GM23338 (cell line): Measurements from ENCODE around the gene GNAZ. TPM values are rescaled to one million over a fixed set of nuclear protein-coding genes. Genes with fewer than 3 reads are reported as not detected.

ENCODE experiments used
- ATAC-seq: fragments of 200-7000 bp; cut with Tn5 transposase; 3 replicates; pipeline ENCODE4 v1.9.1; 2020
- DNase-seq: peaks from one replicate; pipeline ENCODE4 v3.0.0-alpha.2; 2015; ENCODE audit warnings: low spot score
- H2AFZ ChIP-seq: fragments of 200-600 bp; sonication (generic); 2 replicates; pipeline ENCODE4 v1.8.0; 2016; ENCODE audit warnings: antibody characterized with exemption, mild to moderate bottlenecking, moderate library complexity
- H3F3A ChIP-seq: fragments of 200-600 bp; sonication (generic); replicated peaks from 2 replicates; pipeline ENCODE4 v1.8.0; 2017; ENCODE audit warnings: antibody characterized with exemption, mixed run types, low read depth
- H3K27ac ChIP-seq: fragments of 200-600 bp; sonication (generic); 2 replicates; pipeline ENCODE4 v1.6.1; 2016; ENCODE audit warnings: low read depth
- H3K27me3 ChIP-seq: fragments of 200-600 bp; sonication (generic); 2 replicates; pipeline ENCODE4 v1.8.0; 2016; ENCODE audit warnings: mild to moderate bottlenecking, mixed run types, moderate library complexity; ENCODE audit not compliant: insufficient read depth
- H3K36me3 ChIP-seq: fragments of 200-600 bp; sonication (generic); 2 replicates; pipeline ENCODE4 v1.8.0; 2016; ENCODE audit warnings: mild to moderate bottlenecking; ENCODE audit not compliant: insufficient read depth
- H3K4me1 ChIP-seq: fragments of 200-600 bp; sonication (generic); 2 replicates; pipeline ENCODE4 v1.8.0; 2016; ENCODE audit warnings: mild to moderate bottlenecking, moderate library complexity; ENCODE audit not compliant: insufficient read depth
- H3K4me2 ChIP-seq: fragments of 200-600 bp; sonication (generic); 2 replicates; pipeline ENCODE4 v1.7.1; 2017; ENCODE audit warnings: mixed run types
- H3K4me3 ChIP-seq: fragments of 200-600 bp; sonication (generic); 2 replicates; pipeline ENCODE4 v1.6.1; 2016; ENCODE audit warnings: mixed run types
- H3K79me2 ChIP-seq: fragments of 200-600 bp; sonication (generic); replicated peaks from 2 replicates; pipeline ENCODE4 v1.8.0; 2017; ENCODE audit warnings: mild to moderate bottlenecking; ENCODE audit not compliant: insufficient read depth
- H3K9me2 ChIP-seq: fragments of 200-600 bp; sonication (generic); 2 replicates; pipeline ENCODE4 v1.8.0; 2017; ENCODE audit not compliant: insufficient read depth
- H4K20me1 ChIP-seq: fragments of 200-600 bp; sonication (generic); replicated peaks from 2 replicates; pipeline ENCODE4 v1.8.0; 2017; ENCODE audit warnings: mild to moderate bottlenecking; ENCODE audit not compliant: insufficient read depth
- H3K27ac Mint-ChIP-seq: 2 replicates; pipeline ENCODE4 v1.8.0; 2020; ENCODE audit warnings: inconsistent platforms, mild to moderate bottlenecking, moderate library complexity, mixed read lengths
- H3K27me3 Mint-ChIP-seq: 3 replicates; pipeline ENCODE4 v1.8.0; 2022; ENCODE audit warnings: low read depth, mild to moderate bottlenecking, moderate library complexity, mixed read lengths, inconsistent platforms; ENCODE audit not compliant: insufficient read depth, poor library complexity
- H3K36me3 Mint-ChIP-seq: 3 replicates; pipeline ENCODE4 v1.8.0; 2021; ENCODE audit warnings: low read depth, mild to moderate bottlenecking, inconsistent platforms, moderate library complexity, mixed read lengths
- H3K4me1 Mint-ChIP-seq: 3 replicates; pipeline ENCODE4 v1.8.0; 2020; ENCODE audit warnings: mild to moderate bottlenecking, inconsistent platforms, mixed read lengths
- H3K4me3 Mint-ChIP-seq: 3 replicates; pipeline ENCODE4 v1.8.0; 2021; ENCODE audit warnings: moderate library complexity, mild to moderate bottlenecking, inconsistent platforms, mixed read lengths
- H3K9me3 Mint-ChIP-seq: 3 replicates; pipeline ENCODE4 v1.8.0; 2020; ENCODE audit warnings: moderate library complexity, mild to moderate bottlenecking, inconsistent platforms, mixed read lengths
- ETS1 ChIP-seq: IDR thresholded peaks from 2 replicates; pipeline ENCODE4 v1.6.1; 2016; ENCODE audit warnings: antibody characterized with exemption
- EZH2 ChIP-seq: fragments of 200-600 bp; sonication (generic); IDR thresholded peaks from one replicate; pipeline ENCODE4 v1.8.0; 2017; ENCODE audit warnings: antibody characterized with exemption, mild to moderate bottlenecking, low read depth; ENCODE audit not compliant: unreplicated experiment
- EZH2phosphoT487 ChIP-seq: fragments of 200-600 bp; sonication (generic); IDR thresholded peaks from one replicate; pipeline ENCODE4 v1.8.1; 2018; ENCODE audit warnings: antibody characterized with exemption; ENCODE audit not compliant: unreplicated experiment
- JUNB ChIP-seq: IDR thresholded peaks from one replicate; pipeline ENCODE4 v1.6.1; 2016; ENCODE audit warnings: antibody characterized with exemption; ENCODE audit not compliant: unreplicated experiment
- NANOG ChIP-seq: IDR thresholded peaks from 2 replicates; pipeline ENCODE4 v1.6.1; 2016; ENCODE audit warnings: antibody characterized with exemption, borderline replicate concordance
- POLR2AphosphoS5 ChIP-seq: IDR thresholded peaks from 2 replicates; pipeline ENCODE4 v1.6.1; 2016; ENCODE audit warnings: antibody characterized with exemption, low read depth
- STAT1 ChIP-seq: IDR thresholded peaks from one replicate; pipeline ENCODE4 v1.6.1; 2016; ENCODE audit warnings: antibody characterized with exemption; ENCODE audit not compliant: unreplicated experiment
- ZNF331 ChIP-seq: fragments of 250-450 bp; sonication (Bioruptor Pico); IDR thresholded peaks from 2 replicates; pipeline ENCODE4 v1.5.0; 2020; ENCODE audit warnings: low read depth, mild to moderate bottlenecking, moderate library complexity
- polyA plus RNA-seq: library from polyadenylated mRNA; unstranded; fragments of >200 nt; fragmentation: Nextera tagmentation; extraction: Ambion mirVana; gene quantifications from 2 replicates; pipeline ENCODE4 v1.2.1, GENCODE V29; 2016
- total RNA-seq: library from RNA; depleted of rRNA; stranded (reverse); fragments of >200 nt; shearing (Covaris generic); gene quantifications from 2 replicates; pipeline ENCODE4 v1.2.3, GENCODE V29; 2014
- TF ChIP-seq, protein P1 (sequence below), 2 experiments: fragments of 200-600 bp in 1 of 2; sonication (generic) in 1 of 2; conservative IDR thresholded peaks; 2 replicates each; pipeline versions ENCODE4 v1.5.1 to v1.6.1; 2016 to 2017; ENCODE audit warnings: antibody characterized with exemption in 2 of 2, low read depth in 2 of 2, mild to moderate bottlenecking in 2 of 2, moderate library complexity in 1 of 2
- TF ChIP-seq, protein P2 (sequence below): IDR thresholded peaks from one replicate; pipeline ENCODE4 v1.6.1; 2018; ENCODE audit warnings: antibody characterized with exemption; ENCODE audit not compliant: unreplicated experiment

Gene GNAZ
- total and polyA plus RNA-seq, 2 experiments from 2014 or later: 2.9 to 11.1 TPM

GRCh38 chr22:23103199-23103954, 33.1 kb downstream of the GNAZ start (continued):
- TF ChIP-seq EZH2phosphoT487 (no peak), EZH2 (no peak), JUNB (no peak), POLR2AphosphoS5 (no peak), ZNF331 (CRISPR knock-in tag) (no peak), NANOG (no peak), STAT1 (no peak), ETS1 (no peak)
- TF ChIP-seq, protein P1, sequence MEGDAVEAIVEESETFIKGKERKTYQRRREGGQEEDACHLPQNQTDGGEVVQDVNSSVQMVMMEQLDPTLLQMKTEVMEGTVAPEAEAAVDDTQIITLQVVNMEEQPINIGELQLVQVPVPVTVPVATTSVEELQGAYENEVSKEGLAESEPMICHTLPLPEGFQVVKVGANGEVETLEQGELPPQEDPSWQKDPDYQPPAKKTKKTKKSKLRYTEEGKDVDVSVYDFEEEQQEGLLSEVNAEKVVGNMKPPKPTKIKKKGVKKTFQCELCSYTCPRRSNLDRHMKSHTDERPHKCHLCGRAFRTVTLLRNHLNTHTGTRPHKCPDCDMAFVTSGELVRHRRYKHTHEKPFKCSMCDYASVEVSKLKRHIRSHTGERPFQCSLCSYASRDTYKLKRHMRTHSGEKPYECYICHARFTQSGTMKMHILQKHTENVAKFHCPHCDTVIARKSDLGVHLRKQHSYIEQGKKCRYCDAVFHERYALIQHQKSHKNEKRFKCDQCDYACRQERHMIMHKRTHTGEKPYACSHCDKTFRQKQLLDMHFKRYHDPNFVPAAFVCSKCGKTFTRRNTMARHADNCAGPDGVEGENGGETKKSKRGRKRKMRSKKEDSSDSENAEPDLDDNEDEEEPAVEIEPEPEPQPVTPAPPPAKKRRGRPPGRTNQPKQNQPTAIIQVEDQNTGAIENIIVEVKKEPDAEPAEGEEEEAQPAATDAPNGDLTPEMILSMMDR (conservative IDR thresholded peaks at IDR 0.05; ENCODE audit: low read depth in 2 of 2): no peak

DNA sequence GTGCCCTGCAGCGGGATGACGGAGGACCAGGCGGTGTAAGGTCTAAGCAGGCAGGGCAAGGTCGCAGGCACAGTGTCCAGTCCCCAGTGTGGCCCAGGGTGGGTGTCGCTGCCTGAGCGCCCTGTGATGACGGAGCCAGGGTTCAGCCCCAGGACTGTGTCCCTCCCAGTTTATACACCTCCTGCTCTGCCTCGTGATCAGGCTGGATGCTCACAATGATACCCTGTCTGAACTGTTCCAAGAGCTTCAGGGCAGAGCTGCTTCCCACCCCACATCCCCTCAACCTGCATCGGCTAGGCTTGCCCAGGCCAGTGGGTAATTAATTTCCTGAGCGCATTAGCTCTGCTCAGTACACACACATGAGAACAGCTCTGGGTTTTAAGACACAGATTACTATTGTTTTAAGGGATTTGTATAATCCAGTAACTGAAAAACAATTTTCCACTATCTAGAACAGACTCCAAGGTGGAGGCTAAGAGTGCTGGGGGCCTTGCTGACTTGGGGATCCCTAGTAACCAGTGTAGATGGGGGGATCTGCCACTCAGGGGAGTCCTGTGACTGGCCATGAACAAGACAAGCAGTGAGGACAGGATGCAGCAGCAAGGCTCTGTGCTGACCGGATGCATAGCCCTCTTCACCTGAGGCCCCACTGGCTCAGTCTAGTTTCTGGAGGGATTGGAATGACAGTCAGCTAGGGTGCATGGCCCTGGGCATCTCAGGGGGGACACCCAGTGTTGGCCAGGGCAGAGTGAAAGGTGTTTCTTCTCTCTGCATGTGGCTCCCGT, 34.1 kb downstream of the GNAZ start:
- Histone ChIP-seq H3K4me3 (no peak overlapping the region), H3K79me2 (no peaks in the 10 kb centered on the region), H3F3A (no peaks in the 10 kb centered on the region), H3K4me1 (no peaks in the 10 kb centered on the region), H3K36me3 (no peaks in the 10 kb centered on the region), H3K27ac (no peak overlapping the region), H3K9me2 (no peaks in the 10 kb centered on the region), H4K20me1 (no peaks in the 10 kb centered on the region; the same call in 1 of the 2 replicates), H3K27me3 (no peaks in the 10 kb centered on the region), H3K4me2 (no peak overlapping the region), H2AFZ (no peak overlapping the region)
- Mint-ChIP-seq H3K27me3 (peaks cover 5% of the 10 kb centered on the region), H3K27ac (no peak overlapping the region), H3K4me1 (no peaks in the 10 kb centered on the region), H3K4me3 (no peak overlapping the region), H3K9me3 (no peaks in the 10 kb centered on the region), H3K36me3 (no peaks in the 10 kb centered on the region)
- no peak for ATAC-seq
- TF ChIP-seq, protein P2, sequence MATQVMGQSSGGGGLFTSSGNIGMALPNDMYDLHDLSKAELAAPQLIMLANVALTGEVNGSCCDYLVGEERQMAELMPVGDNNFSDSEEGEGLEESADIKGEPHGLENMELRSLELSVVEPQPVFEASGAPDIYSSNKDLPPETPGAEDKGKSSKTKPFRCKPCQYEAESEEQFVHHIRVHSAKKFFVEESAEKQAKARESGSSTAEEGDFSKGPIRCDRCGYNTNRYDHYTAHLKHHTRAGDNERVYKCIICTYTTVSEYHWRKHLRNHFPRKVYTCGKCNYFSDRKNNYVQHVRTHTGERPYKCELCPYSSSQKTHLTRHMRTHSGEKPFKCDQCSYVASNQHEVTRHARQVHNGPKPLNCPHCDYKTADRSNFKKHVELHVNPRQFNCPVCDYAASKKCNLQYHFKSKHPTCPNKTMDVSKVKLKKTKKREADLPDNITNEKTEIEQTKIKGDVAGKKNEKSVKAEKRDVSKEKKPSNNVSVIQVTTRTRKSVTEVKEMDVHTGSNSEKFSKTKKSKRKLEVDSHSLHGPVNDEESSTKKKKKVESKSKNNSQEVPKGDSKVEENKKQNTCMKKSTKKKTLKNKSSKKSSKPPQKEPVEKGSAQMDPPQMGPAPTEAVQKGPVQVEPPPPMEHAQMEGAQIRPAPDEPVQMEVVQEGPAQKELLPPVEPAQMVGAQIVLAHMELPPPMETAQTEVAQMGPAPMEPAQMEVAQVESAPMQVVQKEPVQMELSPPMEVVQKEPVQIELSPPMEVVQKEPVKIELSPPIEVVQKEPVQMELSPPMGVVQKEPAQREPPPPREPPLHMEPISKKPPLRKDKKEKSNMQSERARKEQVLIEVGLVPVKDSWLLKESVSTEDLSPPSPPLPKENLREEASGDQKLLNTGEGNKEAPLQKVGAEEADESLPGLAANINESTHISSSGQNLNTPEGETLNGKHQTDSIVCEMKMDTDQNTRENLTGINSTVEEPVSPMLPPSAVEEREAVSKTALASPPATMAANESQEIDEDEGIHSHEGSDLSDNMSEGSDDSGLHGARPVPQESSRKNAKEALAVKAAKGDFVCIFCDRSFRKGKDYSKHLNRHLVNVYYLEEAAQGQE: no peak
- no peak for DNase-seq
